Fibroblast of villous mesenchyme (primary cell): ENCODE results near the gene TBC1D22A. TPM values are rescaled to one million over a fixed set of nuclear protein-coding genes. Genes with fewer than 3 reads are reported as not detected.

ENCODE experiments used
- DNase-seq: peaks from one replicate; pipeline ENCODE4 v3.0.0-alpha.2; 2010; ENCODE audit warnings: low read depth
- H3K4me3 ChIP-seq: 2 replicates; pipeline ENCODE4 v1.5.1; 2011; ENCODE audit warnings: low read depth, mild to moderate bottlenecking, low read length
- CTCF ChIP-seq: IDR thresholded peaks from 2 replicates; pipeline ENCODE4 v1.5.1; 2012; ENCODE audit warnings: low read depth, mild to moderate bottlenecking, low read length; ENCODE audit not compliant: insufficient read depth
- total RNA-seq: library from RNA; depleted of rRNA; stranded (reverse); fragments of >200 nt; gene quantifications from 2 replicates; pipeline ENCODE4 v1.2.3, GENCODE V29; 2012

TBC1D22A gene
- total RNA-seq, 1 donor, result 12.5 TPM

- TF ChIP-seq CTCF, result no peak
- no peak overlapping the region for H3K4me3 ChIP-seq
- DNase-seq, result no peak
Measured at GRCh38 chr22:47071078-47071806, 308.8 kb downstream of the TBC1D22A start.

GRCh38 chr22:47071807-47072641 is 309.6 kb downstream of the TBC1D22A start:
- DNase-seq, result no peak
- H3K4me3 ChIP-seq, result no peak overlapping the region
- TF ChIP-seq CTCF, result no peak

- DNase-seq, result no peak
- no peak for TF ChIP-seq CTCF
Measured at GRCh38 chr22:47072642-47072967, 310.2 kb downstream of the TBC1D22A start.

GRCh38 chr22:47073075-47073474 is 310.6 kb downstream of the TBC1D22A start:
- no peak for DNase-seq
- H3K4me3 ChIP-seq, result no peak overlapping the region
- no peak for TF ChIP-seq CTCF

More at GRCh38 chr22:47072642-47072967, 310.2 kb downstream of the TBC1D22A start:
- H3K4me3 ChIP-seq, result no peak overlapping the region

GRCh38 chr22:47074105-47074504 is 311.7 kb downstream of the TBC1D22A start:
- no peak overlapping the region for H3K4me3 ChIP-seq
- no peak for DNase-seq
- TF ChIP-seq CTCF, result no peak

GRCh38 chr22:47075568-47075967 is 313.1 kb downstream of the TBC1D22A start:
- DNase-seq, result no peak
- TF ChIP-seq CTCF, result no peak
- H3K4me3 ChIP-seq, result no peak overlapping the region
